NOMO-1 treated with DMSO at 0.1 percent for 48 hours (cell line): ENCODE results near the gene APBA2.
"Not testable (repeated sequence)": the region's sequence is repeated elsewhere in the genome, so short reads cannot be mapped to it uniquely, and the experiment has no call there.

ENCODE experiments used
- DNase-seq: peaks from one replicate; lab custom pipeline; 2025; ENCODE audit not compliant: unreplicated experiment; lab: John Stamatoyannopoulos, UW

The APBA2 gene

DNA sequence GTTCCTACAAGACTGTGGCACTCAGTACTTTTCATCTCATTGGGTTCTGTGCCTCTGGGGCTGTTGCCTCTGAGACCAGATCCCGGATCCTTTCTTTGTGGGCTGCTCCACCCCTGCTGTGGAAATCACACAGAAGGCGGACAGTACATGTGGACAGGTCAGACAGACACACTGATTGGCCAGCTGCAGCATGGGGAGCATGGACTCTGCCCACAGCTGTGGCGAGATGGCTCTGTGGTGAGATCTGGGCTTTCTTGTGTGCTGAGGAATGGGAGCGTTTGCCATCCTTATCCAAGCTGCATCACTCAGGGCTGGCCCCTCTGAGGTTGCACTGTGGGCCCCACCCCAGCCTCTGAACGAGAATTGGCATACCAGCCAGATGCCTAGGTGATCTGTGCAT lies 147.0 kb downstream of the APBA2 start:
- DNase-seq = no peak

DNA sequence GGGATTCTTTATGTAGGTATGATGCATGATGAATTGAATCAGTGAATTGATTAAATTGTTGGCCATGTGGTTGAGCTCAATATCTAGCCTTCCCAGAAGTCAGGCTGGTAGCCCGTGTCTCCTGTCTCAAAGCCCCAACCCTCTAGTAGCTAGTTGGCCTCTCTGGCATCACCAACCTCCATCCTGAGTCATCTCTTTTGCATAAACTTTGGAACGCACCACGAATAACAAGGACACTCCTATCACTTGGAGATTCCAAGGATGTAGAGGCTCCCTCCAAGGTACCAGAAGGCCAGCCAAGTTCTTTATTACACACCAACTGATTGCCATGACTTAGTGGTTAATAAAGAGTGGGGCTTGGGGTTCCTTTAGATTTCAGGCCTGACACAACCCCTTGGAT lies 148.4 kb downstream of the APBA2 start:
- no peak for DNase-seq

DNA sequence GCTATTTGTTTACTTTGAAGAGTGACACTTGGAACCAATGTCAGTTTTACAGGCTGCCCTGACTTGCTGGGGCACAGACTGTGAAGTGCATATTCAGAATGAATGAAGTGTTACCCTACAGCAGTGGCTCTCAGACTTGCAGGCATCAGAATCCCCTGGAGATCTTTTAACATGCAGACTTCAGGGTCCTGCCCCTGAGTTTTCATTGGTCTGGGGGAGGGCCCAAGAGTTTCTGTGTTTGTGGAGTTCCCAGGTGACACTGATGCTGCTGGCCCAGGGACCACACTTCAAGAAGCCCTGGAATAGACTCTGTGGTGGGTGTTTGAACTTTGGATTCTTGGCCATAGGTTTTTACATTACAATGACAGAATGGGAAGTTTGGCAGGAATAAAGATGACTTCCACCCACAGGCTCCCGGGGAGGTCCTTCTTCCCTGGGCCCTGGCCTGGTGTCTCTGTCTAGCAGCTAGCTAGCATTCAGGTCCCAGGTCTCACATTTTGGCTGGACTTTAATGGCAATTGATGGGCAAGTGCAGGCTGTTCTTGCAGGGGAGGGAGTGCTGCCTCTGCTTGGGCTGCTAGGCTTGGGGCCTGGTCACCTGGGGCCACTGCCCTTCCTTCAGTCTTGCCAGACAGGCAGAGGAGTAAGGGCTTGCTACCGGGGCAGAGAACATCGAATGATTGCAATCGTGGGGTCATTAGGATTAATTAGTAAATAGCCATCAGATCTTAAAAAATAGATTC lies 149.0 kb downstream of the APBA2 start:
- DNase-seq = no peak

DNA sequence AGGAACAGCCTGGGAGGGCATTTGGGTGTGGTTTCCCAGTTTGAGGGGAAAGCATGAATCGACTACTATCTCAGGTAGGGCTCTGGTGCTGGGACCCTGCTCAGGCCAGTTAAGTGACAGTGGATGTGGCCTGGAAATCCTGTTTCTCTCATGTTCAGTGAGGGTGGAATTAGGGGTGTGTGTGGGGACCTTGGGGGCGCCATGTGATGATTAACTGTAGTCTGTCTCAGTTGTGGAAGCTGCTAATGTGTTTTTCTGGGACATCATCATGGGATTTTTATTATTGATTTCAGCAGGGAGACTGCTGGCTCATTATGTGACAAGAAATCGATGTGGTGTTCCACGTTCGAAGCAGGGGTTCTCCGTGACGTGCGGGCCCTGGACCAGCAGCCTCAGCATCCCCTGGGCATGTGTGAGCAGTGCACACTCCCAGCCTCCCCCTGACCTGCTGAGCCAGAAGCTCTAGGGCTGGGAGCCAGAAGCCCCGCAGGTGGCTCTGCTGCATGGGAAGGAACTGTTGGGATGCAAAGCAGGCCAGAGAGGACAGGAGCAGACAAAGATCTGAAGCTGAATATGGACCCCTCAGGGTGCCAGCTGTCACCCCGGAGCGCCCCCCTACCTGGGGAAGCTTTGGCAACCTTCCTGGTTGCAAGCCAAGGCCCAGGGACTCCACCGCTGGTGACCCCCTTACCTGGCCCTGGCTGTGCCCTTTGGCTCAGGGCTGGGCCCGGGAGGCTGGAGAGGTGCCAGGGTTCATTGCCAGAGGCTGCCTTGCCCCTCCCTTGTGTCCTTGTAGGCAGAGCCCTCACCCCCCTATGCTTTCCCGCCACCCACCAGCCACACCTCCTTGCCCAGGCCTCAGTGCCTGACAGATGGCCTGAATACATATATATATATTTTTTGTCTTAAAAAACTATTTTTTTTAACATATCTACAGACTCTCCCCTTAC lies 149.8 kb downstream of the APBA2 start:
- no peak for DNase-seq

DNA sequence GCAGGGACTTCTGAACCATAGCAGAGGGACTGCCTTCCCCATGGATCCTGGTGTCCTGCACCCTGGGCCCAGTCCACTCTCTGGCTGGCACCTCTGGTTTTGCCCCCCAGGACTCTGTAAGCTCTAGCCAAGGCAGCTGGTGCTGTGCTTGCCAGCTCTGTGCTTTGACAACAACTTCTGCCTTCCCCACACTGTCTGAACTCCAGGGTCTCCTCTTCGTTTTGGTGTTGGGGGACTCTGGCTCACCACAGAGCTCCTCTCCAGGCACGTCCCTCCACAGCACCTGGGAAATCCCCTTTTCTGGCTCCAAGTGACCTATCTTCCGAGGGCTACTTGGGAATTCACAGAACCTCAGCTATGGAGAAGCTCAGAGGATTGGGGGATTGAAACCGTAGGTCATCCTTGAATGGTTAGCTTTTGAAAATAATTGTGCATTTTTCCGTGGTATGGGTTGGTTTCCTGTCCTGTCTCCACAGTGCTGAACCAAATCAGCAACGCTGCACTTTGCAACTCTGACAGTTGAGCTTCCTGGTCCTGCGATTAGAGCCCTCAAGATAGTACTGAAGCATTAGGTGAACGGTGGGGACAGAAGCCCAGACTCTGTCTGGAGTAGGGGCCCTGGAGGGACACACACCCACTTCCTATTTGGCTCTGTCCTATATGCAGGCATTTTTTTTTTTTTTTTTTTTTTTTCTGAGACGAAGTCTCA lies 152.4 kb downstream of the APBA2 start:
- DNase-seq = no peak

DNA sequence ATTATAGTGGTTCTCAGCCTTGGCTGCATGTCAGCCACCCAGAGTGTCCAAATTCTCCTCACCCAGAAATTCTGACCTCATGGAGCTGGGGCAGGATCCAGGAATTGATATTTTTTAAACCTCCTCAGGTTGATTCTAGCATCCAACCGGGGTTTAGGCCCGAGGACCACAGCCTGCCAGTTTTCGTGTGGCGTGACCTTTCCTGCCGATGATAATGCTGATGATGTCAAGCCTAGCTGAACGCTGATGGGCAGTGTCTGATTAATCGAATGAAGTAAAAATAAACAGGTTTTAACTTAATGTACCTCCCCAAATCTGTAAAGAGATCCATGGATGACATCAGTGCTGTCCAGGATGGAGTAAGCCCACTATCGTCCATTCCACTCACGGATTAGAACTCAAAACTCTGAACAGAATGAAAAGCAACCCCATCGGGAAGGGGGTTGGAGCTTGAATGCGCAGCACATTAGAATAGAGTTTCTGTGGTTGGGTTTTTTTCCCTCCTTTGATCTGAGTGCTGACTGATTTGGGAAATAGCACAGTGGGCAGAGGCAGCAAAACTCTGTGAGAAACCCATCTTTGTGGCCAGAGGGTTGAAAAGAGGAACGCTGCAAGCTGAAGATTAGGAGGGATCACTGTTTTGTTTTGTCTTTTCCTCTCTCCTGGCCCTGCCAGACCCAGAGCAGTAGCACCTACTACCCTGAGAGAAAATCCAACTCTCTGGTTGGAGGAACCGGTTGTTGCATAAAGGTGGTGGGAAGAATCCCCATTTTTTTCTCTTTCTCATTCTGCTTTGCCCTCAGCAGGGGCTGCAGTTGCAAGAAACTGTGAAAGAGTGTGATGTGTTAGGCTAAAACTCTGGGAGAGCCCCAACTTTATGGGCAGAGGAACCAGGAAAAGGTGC lies 153.9 kb downstream of the APBA2 start:
- no peak for DNase-seq

DNA sequence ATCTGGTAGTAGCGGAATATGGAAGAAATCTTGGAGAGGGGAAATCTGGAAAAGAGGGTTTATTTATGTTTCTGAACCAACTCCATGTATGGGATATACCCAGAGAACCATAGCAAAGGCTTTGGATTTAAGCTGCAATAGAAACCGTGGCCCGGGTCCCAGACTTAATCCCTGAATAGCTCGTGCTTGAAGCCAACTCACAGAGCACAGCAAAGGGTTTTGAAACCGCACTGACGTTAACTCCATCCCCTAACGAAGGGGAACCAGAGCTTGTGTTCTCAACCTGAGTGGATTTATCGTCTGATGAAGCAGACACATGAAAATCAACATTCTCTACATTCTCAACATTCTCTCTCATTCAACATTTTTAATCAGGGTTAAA lies 154.6 kb downstream of the APBA2 start:
- no peak for DNase-seq

DNA sequence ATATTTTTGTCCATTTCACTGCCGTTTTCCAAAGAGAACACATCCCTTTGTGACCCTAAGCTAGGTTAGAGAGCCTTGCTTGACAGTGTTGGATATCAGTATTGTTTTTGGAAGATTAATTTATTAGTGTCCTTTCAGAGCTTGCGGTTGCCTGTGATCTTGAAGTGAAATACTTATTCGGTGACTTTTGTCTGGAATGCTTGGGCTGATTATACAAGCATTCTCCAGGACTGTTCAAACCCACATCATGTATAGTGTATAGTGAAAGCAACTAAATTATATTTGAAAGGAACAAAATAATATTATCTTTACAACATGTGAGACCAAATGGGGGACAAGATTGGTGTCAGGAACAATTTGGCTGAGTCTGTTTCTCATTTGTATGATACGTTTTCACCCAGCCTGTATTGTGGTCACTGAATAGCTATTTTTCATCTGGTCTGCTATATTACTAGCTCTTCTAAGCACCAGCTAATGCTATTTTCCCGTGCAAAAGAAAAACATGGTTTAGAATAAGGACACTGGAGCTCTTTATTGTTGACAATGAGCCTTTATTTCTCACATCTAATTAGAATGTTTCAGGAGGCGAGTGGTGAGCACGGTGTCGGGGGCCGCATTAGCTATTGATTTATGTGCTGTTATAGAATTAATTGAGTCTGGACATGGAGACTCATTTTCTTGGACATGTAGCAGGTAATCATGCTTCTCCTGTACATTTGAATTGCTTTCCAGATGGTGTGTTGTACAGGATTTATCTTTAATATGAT lies 158.1 kb downstream of the APBA2 start:
- no peak for DNase-seq

DNA sequence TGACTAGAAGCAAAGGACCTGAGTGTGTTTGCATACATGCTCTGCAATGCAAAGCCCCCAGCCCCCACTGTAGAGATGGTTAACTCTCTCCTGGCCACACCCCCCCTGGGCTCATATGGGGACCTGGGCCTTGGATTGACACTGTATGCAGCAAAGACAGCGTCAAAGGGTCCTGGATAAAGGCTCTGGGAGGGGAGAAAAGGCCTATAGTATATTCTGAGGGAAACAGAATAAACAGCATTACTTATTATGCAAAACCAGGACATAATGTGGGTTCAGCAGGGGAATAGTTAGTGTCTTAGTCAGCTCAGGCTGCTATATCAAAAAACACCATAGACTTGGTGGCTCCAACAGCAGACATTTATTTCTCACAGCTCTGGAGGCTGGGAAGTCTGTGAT lies 158.7 kb downstream of the APBA2 start:
- DNase-seq = no peak

DNA sequence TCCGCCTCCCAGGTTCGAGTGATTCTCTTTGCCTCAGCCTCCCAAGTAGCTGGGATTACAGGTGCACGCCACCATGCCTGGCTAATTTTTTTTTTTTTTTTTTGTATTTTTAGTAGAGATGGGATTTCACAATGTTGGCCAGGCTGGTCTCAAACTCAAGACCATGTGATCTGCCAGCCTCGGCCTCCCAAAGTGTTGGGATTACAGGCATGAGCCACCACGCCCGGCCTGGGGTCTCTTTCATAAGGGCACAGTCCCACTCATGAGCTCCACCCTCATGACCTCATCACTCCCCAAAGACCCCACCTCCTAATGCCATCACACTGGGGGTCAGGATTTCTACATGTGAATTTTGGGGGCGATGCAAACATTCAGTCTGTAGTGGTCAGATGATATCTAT lies 159.4 kb downstream of the APBA2 start:
- DNase-seq = not testable (repeated sequence)

DNA sequence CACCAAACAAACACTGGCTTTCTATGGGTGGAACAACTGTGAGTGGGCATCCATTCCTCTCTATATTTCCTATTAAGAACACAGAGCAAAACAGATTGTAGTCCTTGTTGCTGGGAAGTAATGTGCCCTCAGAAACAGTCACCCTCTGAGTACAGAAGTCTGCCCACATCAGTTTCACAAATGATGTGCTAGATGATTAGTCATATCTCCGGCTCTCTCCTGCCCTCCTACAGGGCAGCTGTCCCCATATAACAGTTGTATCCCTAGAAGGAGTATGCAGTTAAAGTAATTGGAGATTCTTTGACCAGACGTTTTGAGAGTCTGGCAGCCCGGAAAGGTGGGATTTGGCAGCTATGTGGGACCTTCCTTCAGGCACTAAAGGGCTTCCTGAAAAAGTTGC lies 159.9 kb downstream of the APBA2 start:
- no peak for DNase-seq

DNA sequence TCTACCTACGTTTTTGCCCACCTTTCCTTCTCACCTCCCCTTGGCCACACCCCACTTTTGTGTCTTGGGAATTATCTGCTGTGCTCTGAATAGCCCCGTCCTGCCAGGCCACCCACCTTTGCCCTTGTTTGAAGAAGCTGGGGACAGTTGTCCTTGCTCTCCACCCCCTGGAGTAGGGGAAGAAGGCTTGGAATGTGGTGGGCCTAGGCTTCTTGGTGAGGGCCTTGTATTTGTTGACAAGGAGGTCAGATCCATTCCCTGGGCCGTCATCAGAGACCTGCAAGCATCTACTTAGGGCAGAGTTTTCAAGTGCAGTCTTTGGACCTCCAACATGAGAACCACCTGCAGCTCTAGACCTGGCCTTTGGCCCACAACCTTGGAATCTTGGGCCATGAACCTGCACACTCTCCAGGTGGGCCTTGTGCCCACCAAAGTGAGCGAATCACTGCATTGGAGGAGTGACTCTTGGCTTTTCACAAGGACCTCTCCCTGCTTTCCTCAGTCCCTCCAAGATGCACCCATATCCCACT lies 160.6 kb downstream of the APBA2 start:
- no peak for DNase-seq

DNA sequence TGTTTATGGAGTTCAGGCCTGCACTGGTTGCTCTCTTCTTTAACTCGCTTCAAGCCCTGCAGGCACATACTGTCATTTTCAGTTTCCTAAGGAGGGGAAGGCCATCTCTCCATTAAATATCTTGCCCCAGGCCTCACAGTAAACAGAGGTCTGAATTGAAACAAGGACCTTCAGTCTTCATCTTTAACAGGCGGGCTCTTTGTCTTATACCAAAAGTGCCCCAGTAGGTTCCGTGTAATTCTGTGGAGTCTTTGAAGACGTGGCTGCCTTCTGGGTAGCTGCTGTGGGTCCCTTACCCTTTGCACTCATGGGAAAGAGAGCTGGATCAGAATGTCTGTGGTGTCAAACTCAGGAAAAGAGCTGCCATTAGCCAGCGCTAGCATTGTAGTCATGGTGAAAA lies 161.2 kb downstream of the APBA2 start:
- no peak for DNase-seq

DNA sequence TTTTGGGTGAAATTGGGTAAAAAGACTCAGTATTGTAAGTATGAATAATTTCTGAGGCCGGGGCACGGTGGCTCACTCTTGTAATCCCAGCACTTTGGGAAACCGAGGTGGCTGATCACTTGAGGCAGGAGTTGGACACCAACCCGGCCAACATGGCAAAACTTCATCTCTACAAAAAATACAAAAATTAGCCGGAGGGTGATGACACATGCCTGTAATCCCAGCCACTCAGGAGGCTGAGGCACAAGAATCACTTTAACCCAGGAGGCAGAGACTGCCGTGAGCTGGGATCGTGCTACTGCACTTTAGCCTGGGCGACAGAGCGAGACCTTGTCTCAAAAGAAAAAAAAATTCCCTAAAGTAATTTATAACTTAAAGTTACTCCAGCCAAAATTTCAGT lies 162.2 kb downstream of the APBA2 start:
- DNase-seq = no peak

DNA sequence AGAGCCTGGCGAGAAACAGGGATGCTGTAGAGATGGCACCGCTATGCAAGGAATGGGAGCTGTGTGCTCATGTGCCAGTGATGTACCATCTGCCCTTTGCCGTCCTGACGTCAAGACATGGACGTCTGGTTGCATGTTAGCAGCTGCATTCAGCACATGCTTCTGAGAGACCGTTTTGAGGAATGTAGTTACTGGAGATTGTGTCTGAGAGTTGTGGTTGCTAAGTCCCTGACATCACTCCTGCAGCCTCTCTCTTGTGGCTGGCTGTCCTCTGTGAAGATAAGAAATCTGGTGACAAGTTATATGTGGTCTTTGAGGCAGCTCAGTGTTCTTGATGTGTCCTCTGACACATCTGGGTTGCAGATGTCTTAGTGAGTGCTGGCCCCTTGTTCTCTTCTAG lies 165.1 kb downstream of the APBA2 start:
- DNase-seq = no peak

DNA sequence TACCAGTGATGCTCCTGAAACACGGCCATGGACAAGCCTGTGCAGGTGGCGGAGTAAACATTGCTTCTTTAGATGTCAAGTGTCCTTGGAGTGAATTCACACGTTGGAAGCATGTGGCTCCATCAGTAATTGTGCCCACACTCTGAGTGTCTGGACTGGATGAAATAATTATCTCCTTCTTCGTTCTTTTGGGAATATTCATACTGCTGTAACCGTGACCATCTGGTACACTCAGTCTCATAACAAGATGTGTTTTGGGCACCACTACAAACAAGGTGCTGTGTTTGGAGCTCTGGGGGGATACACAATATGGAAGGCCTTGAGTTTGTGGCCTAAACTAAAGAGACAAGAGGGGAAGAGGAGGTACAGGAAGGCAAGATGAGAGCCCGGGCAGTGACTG lies 165.6 kb downstream of the APBA2 start:
- no peak for DNase-seq

DNA sequence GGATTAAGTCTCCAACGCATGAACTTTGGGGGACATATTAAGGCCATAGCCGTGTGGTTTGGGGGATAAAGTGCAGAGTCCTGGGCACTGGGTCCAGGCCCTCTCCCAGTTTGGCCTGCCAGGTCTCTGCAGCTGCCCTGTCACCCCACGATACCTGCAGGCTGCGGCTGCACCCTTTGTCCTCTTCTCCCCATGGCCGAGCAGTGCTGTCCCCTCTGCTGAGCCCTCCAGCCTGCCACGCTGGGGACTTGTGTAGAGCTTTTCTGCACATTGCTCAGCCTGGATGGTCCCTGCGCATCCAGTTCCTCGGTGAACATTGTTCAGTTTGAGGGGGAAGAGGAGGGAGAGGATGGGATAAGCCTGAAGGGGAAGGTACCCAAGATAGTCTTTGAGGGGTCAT lies 167.2 kb downstream of the APBA2 start:
- DNase-seq = no peak

DNA sequence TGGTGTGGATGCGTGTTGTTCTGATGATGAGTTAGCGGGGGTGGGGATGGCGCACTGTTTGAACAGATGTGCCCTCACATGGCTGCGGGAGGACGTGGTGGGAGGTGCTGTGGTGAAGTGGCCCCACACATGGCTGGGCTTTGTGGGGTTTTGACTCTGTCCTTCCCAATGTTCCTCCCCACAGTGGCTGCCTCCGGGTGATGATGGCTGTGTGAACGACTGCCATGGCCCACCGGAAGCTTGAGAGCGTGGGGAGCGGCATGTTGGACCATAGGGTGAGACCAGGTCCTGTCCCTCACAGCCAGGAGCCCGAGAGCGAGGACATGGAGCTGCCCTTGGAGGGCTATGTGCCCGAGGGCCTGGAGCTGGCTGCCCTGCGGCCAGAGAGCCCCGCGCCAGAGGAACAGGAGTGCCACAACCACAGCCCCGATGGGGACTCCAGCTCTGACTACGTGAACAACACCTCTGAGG lies 167.9 kb downstream of the APBA2 start:
- DNase-seq = no peak

DNA sequence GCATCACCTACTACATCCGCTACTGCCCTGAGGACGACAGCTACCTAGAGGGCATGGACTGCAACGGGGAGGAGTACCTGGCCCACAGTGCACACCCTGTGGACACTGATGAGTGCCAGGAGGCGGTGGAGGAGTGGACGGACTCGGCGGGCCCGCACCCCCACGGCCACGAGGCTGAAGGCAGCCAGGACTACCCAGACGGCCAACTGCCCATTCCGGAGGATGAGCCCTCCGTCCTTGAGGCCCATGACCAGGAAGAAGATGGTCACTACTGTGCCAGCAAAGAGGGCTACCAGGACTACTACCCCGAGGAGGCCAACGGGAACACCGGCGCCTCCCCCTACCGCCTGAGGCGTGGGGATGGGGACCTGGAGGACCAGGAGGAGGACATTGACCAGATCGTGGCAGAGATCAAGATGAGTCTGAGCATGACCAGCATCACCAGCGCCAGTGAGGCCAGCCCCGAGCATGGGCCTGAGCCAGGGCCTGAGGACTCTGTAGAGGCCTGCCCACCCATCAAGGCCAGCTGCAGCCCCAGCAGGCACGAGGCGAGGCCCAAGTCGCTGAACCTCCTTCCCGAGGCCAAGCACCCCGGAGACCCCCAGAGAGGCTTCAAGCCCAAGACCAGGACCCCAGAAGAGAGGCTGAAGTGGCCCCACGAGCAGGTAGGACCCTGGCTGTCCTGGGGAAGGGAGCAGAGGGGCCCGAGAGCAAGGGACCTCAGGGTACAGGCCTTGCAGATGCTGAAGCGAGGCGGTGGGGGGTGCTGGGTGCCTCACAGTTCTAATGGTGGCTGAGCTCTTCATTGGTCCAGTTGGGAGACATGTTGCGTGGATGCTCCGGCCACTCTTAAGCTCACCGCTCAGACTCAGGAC lies 168.6 kb downstream of the APBA2 start:
- DNase-seq = no peak
